B cell (primary cell): Measurements from ENCODE around the gene DNM2. TPM values are rescaled to one million over a fixed set of nuclear protein-coding genes. Genes with fewer than 3 reads are reported as not detected.

Experiments used
- ATAC-seq: fragments of 200-7000 bp; cut with Tn5 transposase; one replicate; pipeline ENCODE4 v1.10.0; 2021; ENCODE audit warnings: low read depth, mild to moderate bottlenecking, moderate number of reproducible peaks, moderate library complexity
- CTCF ChIA-PET: fragments of 350-600 bp; sonication (Branson Sonifier 250); formaldehyde crosslinking; loops from one replicate; lab custom pipeline; 2021; ENCODE audit warnings: antibody characterized with exemption, inconsistent platforms; lab: Charles Lee
- POLR2A ChIA-PET: fragments of 350-600 bp; sonication (Branson Sonifier 250); formaldehyde crosslinking; loops from one replicate; lab custom pipeline; 2021; ENCODE audit warnings: antibody characterized with exemption; lab: Charles Lee
- DNase-seq: peaks from one replicate; pipeline ENCODE4 v3.0.0; 2013
- H2AFZ ChIP-seq: 2 replicates; pipeline ENCODE4 v1.6.1; 2012; ENCODE audit warnings: mild to moderate bottlenecking, low read depth, low read length; ENCODE audit not compliant: insufficient read depth, poor library complexity, severe bottlenecking
- H3K27ac ChIP-seq, 2 donors: 1 replicate in 1 of 2; 2 replicates in 1 of 2; pipeline ENCODE4 v1.5.1; 2012 to 2013; ENCODE audit warnings: low read length in 2 of 2, mild to moderate bottlenecking in 2 of 2, moderate library complexity in 1 of 2
- H3K27me3 ChIP-seq, 4 experiments: fragments of 200-600 bp in 1 of 4; sonication (generic) in 1 of 4; replicated peaks in 1 of 4; 1 replicate in 2 of 4; 2 replicates in 2 of 4; pipeline versions ENCODE4 v1.6.1 to v1.7.0; 2013 to 2016; ENCODE audit warnings: low read length in 3 of 4, mild to moderate bottlenecking in 2 of 4, mixed read lengths in 1 of 4, moderate library complexity in 1 of 4; ENCODE audit not compliant: insufficient read depth in 4 of 4, control insufficient read depth in 3 of 4; ENCODE audit errors: control extremely low read depth in 1 of 4
- H3K36me3 ChIP-seq, 2 experiments: replicated peaks in 1 of 2; 1 replicate in 1 of 2; 2 replicates in 1 of 2; pipeline versions ENCODE4 v1.6.1 to v1.7.1; 2013; ENCODE audit warnings: low read length in 1 of 2; ENCODE audit not compliant: insufficient read depth in 2 of 2, control insufficient read depth in 1 of 2; ENCODE audit errors: control extremely low read depth in 1 of 2, extremely low read depth in 1 of 2
- H3K4me1 ChIP-seq, 2 donors: fragments of 200-600 bp in 1 of 2; sonication (generic) in 1 of 2; 1 replicate in 1 of 2; 2 replicates in 1 of 2; pipeline versions ENCODE4 v1.5.1 to v1.6.1; 2013 to 2017; ENCODE audit warnings: low read length in 2 of 2; ENCODE audit not compliant: control insufficient read depth in 2 of 2, insufficient read depth in 2 of 2
- H3K4me2 ChIP-seq: replicated peaks from 2 replicates; pipeline ENCODE3; 2012; ENCODE audit warnings: mild to moderate bottlenecking, low read depth, low read length; ENCODE audit not compliant: poor library complexity, severe bottlenecking
- H3K4me3 ChIP-seq, 5 experiments: fragments of 200-600 bp in 1 of 5; sonication (generic) in 1 of 5; 1 replicate in 3 of 5; 2 replicates in 2 of 5; pipeline versions ENCODE4 v1.5.1 to v1.7.0; 2011 to 2016; ENCODE audit warnings: low read length in 4 of 5, mild to moderate bottlenecking in 4 of 5, low read depth in 2 of 5, control low read depth in 1 of 5, moderate library complexity in 1 of 5; ENCODE audit not compliant: insufficient read depth in 1 of 5; ENCODE audit errors: control extremely low read depth in 1 of 5, extremely low read depth in 1 of 5
- H3K79me2 ChIP-seq: fragments of 200-600 bp; sonication (generic); one replicate; pipeline ENCODE4 v1.6.0; 2016; ENCODE audit warnings: low read length; ENCODE audit not compliant: control insufficient read depth, insufficient read depth
- H3K9ac ChIP-seq: fragments of 200-600 bp; sonication (generic); 2 replicates; pipeline ENCODE4 v1.6.1; 2017; ENCODE audit warnings: mild to moderate bottlenecking, low read length, moderate library complexity
- H3K9me3 ChIP-seq, 3 donors: one replicate each; pipeline versions ENCODE4 v1.6.1 to v1.7.1; 2013; ENCODE audit warnings: low read length in 2 of 3; ENCODE audit not compliant: control insufficient read depth in 2 of 3, insufficient read depth in 1 of 3; ENCODE audit errors: control extremely low read depth in 1 of 3
- H4K20me1 ChIP-seq: 2 replicates; pipeline ENCODE4 v1.6.0; 2012; ENCODE audit warnings: mild to moderate bottlenecking, low read length; ENCODE audit not compliant: insufficient read depth, control insufficient read depth, poor library complexity, severe bottlenecking
- H3K27ac Mint-ChIP-seq: one replicate; pipeline ENCODE4 v1.8.0; 2021; ENCODE audit warnings: mixed read lengths
- H3K27me3 Mint-ChIP-seq: one replicate; pipeline ENCODE4 v1.8.0; 2021; ENCODE audit warnings: mixed read lengths
- H3K4me1 Mint-ChIP-seq: one replicate; pipeline ENCODE4 v1.8.0; 2021; ENCODE audit warnings: mixed read lengths
- H3K4me3 Mint-ChIP-seq: one replicate; pipeline ENCODE4 v1.8.0; 2021; ENCODE audit warnings: mixed read lengths
- H3K9me3 Mint-ChIP-seq: one replicate; pipeline ENCODE4 v1.8.0; 2022; ENCODE audit warnings: mixed read lengths; ENCODE audit not compliant: insufficient read depth
- EZH2 ChIP-seq: IDR thresholded peaks from 2 replicates; pipeline ENCODE4 v1.6.1; 2012; ENCODE audit warnings: borderline replicate concordance, low read depth, mild to moderate bottlenecking, moderate library complexity, low read length; ENCODE audit not compliant: insufficient read depth, poor library complexity, severe bottlenecking
- WGBS: methylation state at CpG from one replicate; pipeline ENCODE4 v1.1.5; 2013; ENCODE audit warnings: missing lambda C conversion rate; ENCODE audit not compliant: insufficient coverage; 5-methylcytosine and 5-hydroxymethylcytosine counted together
- intact Hi-C: fragments of 100-400 bp; cut with micrococcal nuclease; formaldehyde crosslinking; loops from one replicate; pipeline ENCODE4 v1.10.0; 2022
- polyA plus RNA-seq: library from polyadenylated mRNA; depleted of rRNA; stranded (reverse); fragments of >200 nt; gene quantifications from 2 replicates; pipeline ENCODE4 v1.2.3, GENCODE V29; 2012
- total RNA-seq, 2 donors: library from RNA; stranded (reverse); fragments of 120-200 nt in 1 of 2; gene quantifications; 1 replicate in 1 of 2; 2 replicates in 1 of 2; pipeline versions ENCODE4 v1.2.3 to v1.2.4, GENCODE V29; 2013 to 2022
- TF ChIP-seq, protein P1 (sequence below): fragments of 200-600 bp; IDR thresholded peaks from one replicate; pipeline ENCODE4 v1.8.0; 2022; ENCODE audit warnings: antibody characterized with exemption, mild to moderate bottlenecking

The DNM2 gene
- total and polyA plus RNA-seq, 2 donors (not counting 1 experiment from before 2014, with no cell fraction given): 163 to 353 TPM

DNA sequence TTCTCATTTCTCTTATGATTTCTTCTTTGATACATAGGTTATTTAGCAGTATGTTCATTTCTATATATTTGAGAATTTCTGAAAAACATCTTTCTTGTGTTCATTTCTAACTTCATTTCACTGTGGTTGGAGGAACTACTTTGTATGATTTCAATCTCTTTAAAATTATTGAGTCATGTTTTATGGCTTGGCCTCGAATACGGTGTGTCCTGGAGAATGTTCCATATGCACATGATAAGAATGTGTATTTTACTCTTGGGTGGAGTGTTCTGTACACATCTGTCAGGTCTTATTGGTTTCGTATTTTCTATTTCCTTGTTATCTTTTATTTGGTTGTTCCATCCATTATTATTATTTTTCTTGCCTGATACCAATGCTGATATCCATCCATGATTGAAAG is 22.9 kb downstream of the DNM2 start:
- H3K9ac ChIP-seq: no peak overlapping the region
- H3K9me3 ChIP-seq: peaks cover 0 to 11% (median 0%) of the 10 kb centered on the region in 3 donors
- peaks cover 96% of the 10 kb centered on the region for H3K79me2 ChIP-seq
- H2AFZ ChIP-seq: no peak overlapping the region
- no peak overlapping the region for H3K4me2 ChIP-seq
- CTCF ChIA-PET: no interaction called here
- Mint-ChIP-seq H3K4me3 (no peak overlapping the region), H3K4me1 (peaks cover 67% of the 10 kb centered on the region), H3K27ac (peak overlapping the region; percentile 55), H3K9me3 (peaks cover 5% of the 10 kb centered on the region), H3K27me3 (no peaks in the 10 kb centered on the region)
- DNase-seq: no peak
- intact Hi-C loops: no loop called here
- no peak for ATAC-seq
- POLR2A ChIA-PET: interaction anchor here (0.7 kb wide), 2 partner anchors 10 to 122 kb away, joined by 3 read pairs; no protein-coding TSS in a partner anchor
- H3K27ac ChIP-seq: no peak overlapping the region
- H3K4me1 ChIP-seq: peaks cover 49 to 74% of the 10 kb centered on the region in 2 donors
- peaks cover 2 to 7% of the 10 kb centered on the region in 2 experiments for H3K36me3 ChIP-seq
- peaks cover 73% of the 10 kb centered on the region for H4K20me1 ChIP-seq
- H3K4me3 ChIP-seq: no peak overlapping the region
- no peaks in the 10 kb centered on the region for H3K27me3 ChIP-seq
- no peak for TF ChIP-seq EZH2
- TF ChIP-seq, protein P1, sequence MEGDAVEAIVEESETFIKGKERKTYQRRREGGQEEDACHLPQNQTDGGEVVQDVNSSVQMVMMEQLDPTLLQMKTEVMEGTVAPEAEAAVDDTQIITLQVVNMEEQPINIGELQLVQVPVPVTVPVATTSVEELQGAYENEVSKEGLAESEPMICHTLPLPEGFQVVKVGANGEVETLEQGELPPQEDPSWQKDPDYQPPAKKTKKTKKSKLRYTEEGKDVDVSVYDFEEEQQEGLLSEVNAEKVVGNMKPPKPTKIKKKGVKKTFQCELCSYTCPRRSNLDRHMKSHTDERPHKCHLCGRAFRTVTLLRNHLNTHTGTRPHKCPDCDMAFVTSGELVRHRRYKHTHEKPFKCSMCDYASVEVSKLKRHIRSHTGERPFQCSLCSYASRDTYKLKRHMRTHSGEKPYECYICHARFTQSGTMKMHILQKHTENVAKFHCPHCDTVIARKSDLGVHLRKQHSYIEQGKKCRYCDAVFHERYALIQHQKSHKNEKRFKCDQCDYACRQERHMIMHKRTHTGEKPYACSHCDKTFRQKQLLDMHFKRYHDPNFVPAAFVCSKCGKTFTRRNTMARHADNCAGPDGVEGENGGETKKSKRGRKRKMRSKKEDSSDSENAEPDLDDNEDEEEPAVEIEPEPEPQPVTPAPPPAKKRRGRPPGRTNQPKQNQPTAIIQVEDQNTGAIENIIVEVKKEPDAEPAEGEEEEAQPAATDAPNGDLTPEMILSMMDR: no peak
- no CpG with 5 or more reads among the region's 3 CpGs for WGBS

DNA sequence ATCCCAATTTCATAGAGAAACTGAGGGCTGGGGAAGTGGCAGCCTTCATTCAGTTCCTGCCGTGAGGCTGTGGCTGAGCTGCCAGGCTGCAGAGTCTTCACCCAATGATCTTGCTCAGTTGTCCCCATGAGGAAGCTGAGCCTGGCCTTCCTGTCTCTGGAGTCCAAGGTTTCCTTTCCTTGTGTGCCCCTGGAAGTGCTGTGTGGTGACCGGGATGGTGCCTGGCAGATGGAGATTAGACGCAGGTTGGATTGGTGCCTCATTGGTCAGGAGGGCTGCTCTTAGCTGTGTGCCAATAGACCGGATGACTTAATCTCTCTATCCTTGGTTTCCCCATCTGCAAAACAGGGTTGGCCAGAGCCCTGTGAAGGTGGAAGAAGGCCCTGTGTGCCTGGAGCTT is 24.6 kb downstream of the DNM2 start:
- ChIA-PET POLR2A (interaction anchor here (0.5 to 0.7 kb wide), 2 partner anchors 18 to 1891 kb away, joined by 5 to 15 read pairs; no protein-coding TSS in a partner anchor), CTCF (interaction anchor here (1.1 kb wide), 1 partner anchor 26 kb away, joined by 3 read pairs; no protein-coding TSS in a partner anchor)
- H3K4me3 ChIP-seq: no peak overlapping the region
- DNase-seq: no peak
- H3K9me3 ChIP-seq: peaks cover 0 to 11% (median 0%) of the 10 kb centered on the region in 3 donors
- WGBS: 92% methylated on average over 3 of the region's 4 CpGs
- H3K4me1 ChIP-seq: peaks cover 36 to 62% of the 10 kb centered on the region in 2 donors
- no peak overlapping the region for H2AFZ ChIP-seq
- H3K36me3 ChIP-seq: no peaks in the 10 kb centered on the region
- H3K27ac ChIP-seq: peak overlapping the region in 1 of 2 donors; percentile 15
- no peak for ATAC-seq
- peak overlapping the region; percentile 18 for H3K4me2 ChIP-seq
- Mint-ChIP-seq H3K4me1 (peaks cover 62% of the 10 kb centered on the region), H3K27me3 (no peaks in the 10 kb centered on the region), H3K27ac (peak overlapping the region; percentile 34), H3K9me3 (peaks cover 5% of the 10 kb centered on the region), H3K4me3 (peak overlapping the region; percentile 39)
- H3K79me2 ChIP-seq: peaks cover 96% of the 10 kb centered on the region
- H3K9ac ChIP-seq: no peak overlapping the region
- intact Hi-C loops: no loop called here
- no peak for TF ChIP-seq EZH2
- TF ChIP-seq, protein P1: no peak
- no peaks in the 10 kb centered on the region for H3K27me3 ChIP-seq
- H4K20me1 ChIP-seq: peaks cover 74% of the 10 kb centered on the region
